Superior temporal gyrus (tissue), 1 donor: ENCODE results near the gene SPDYE17.
"Not testable (repeated sequence)": the region's sequence is repeated elsewhere in the genome, so short reads cannot be mapped to it uniquely, and the experiment has no call there.

Source experiments
- DNase-seq: peaks from one replicate; pipeline ENCODE4 v3.0.0-alpha.2; 2016; ENCODE audit errors: extremely low spot score

Gene SPDYE17

GRCh38 chr7:76972391-76972790 is 59.8 kb downstream of the SPDYE17 start:
- DNase-seq, result not testable (repeated sequence)
